SJCRH30 (cell line): Measurements from ENCODE around the gene FOXL1. TPM values are rescaled to one million over a fixed set of nuclear protein-coding genes. Genes with fewer than 3 reads are reported as not detected.

ENCODE experiments used
- total RNA-seq: library from RNA; depleted of rRNA; stranded (reverse); fragments of >200 nt; shearing (Covaris generic); gene quantifications from 2 replicates; pipeline ENCODE4 v1.2.3, GENCODE V29; 2014; rRNA removed

The FOXL1 gene
- total RNA-seq, 1 experiment from 2014 or later, result 5.5 TPM

Other genes starting within 250 kb of the FOXL1 start
- gene FOXF1, start 68.0 kb upstream of the FOXL1 start, total RNA-seq, result 24.6 and 24.9 TPM in 2 replicates
- gene MTHFSD, start 23.3 kb upstream of the FOXL1 start, total RNA-seq, result 5.9 and 7.2 TPM in 2 replicates
- gene FOXC2, start 11.7 kb upstream of the FOXL1 start, total RNA-seq, result 3.0 and 3.1 TPM in 2 replicates